HPDE6-E6E7 (cell line): Measurements from ENCODE around the gene MLC1.

ENCODE experiments used
- DNase-seq: peaks from one replicate; pipeline ENCODE4 v3.0.0; 2011; ENCODE audit warnings: missing footprints; ENCODE audit errors: extremely low spot score

MLC1 gene

DNA sequence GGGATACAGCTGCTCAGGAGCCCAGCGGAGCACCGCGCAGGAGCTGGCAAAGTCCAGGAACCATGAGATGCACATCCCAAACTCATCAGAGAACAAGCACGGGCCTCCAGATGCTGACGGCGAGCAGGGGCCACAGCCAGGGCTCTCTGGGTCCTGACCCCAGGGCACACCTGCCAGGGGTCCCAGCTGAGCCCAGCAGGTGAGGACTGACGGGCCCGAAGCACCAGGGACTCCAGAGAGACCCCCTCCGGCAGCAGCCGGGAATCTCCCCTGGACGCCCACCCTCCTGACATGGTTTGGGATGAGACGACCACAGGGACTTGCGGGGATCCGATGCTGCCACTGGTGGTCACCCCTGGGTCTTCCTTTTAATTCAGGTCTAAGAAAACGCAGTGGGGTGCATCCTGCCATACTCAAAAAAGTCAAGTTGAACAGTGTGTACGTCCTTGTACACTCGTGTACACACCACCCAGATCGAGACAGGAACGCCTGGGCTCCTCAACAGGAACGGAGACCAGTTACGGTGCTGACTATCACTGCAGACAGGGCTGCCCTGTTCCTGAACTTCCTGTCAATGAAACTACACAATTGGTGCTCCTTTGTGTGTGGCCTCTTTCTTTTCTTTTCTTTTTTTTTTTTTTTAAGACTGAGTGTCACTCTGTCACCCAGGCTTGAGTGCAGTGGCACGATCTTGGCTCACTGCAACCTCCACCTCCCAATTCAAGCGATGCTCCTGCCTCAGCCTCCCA, 49.1 kb downstream of the MLC1 start:
- DNase-seq = no peak

GRCh38 chr22:50035131-50035881, 49.9 kb downstream of the MLC1 start:
- DNase-seq = no peak

DNA sequence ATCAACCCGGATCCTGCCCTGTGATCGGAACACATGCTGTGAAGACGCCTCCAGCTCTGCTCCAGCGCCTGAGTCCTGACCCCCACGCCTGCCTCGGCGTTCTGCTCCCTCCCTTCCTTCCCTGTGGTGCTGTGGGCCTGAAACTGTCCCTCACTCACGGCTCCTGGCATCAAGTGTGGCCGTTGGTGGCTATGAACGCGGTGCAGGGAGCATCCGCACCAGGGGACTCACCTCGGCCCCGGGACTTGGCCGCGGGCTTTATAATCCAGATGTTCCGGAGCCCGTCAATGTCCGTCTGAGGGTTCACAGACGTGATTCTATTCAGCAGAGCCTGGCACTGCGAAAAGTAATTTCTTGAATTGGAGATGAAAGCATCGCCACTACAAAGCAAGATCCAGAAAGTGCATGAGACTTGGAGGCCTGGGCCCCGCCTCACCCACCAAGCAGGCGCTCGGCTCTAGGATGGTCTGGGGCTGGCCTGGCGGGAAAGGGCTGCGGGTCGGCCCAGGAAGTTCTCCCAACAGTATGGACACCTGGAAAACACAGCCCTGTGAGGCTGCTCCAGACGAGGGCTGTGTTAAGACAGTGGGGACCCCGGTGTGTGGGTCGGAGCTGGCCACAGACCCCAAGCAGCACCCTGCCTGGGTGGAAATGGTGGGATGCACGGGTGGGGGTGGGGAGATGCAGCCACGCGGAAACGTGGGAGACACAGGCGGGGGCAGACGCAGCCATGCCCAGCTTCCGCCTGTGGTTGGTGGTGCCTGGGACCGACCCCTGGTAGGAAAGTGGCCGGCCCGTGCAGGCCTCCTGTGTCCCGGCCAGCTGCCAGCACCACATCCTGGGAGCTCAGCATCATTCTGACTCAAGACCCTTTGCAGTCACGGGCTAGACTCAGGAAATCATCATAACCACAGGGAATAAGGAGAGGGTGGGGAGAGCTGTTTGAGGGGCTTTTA, 50.8 kb downstream of the MLC1 start:
- DNase-seq = no peak

DNA sequence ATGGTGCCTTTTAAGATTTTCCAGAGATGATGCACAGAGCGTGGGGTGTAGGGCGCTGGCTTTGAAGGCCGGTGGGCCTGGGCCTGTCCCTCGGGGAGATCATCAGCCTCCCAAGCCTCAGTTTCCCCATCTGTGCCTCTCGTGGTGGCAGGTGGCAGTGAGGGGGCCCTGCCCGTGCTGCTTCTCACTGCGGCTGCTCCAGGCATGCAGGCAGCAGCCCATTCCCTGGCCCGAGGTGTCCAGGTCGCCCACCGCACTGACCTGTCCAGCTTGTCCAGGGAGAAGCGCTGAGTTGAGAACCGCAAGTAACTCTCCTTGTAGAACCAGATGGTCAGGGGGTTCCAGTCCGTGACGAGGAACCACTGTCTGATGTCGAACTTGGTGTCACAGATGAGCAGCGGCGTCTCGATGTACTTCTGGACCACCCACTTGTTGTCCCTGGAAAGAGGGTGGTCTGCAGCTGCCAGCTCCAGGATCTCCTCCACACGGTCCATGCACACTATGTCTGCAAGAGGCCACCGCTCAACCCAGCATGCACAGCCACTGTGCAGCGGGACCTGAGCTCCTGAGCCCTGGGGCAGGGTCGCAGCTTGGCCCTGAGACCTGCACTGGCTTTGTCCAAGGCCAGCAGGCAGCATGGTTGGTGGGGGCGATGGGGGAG, 52.2 kb downstream of the MLC1 start:
- no peak for DNase-seq

- no peak for DNase-seq
Measured at GRCh38 chr22:50032109-50032871, 52.9 kb downstream of the MLC1 start.

DNA sequence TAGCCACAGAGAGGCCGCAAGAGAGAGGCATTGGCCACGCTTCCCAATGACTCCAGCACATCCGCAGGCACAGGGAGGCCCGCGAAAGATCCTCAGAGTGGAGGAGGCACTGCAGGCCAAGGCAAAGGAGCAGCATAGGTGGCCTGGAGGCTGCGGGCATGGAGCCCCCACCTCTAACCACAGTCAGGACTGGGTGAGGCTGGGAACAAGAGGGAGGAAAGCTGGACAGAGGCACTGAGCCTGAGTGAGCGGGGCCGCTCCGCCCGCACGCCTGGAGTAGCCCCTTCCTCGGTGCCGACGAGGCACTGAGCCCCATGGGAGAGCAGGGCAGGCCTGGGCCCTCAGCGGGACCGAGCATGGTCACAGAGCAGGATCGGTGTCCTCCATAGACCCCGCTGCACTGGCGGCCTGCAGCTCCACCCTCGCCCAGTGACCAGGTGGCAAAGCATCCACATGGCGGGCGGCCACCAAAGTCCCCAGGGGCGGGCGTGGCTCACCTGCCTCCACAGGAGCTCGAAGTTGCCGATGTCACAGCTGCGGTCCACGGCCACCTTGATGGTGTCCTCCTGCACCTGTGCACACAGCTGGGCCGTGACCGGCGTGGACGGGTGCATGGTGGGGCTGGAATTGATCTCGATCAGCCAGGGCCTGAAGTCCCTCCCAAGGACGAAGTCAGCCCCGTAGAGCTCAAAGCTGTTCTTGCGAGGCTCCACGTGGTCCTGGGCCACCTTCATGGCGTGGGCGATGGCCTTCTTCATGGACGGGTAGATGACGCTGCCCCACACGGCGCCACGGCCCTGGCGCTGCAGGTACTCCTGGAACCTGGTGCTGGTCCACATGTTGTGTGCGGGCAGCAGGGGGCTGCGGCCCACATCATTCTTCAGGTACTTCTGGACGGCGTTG, 53.8 kb downstream of the MLC1 start:
- DNase-seq = no peak

GRCh38 chr22:50030297-50031188, 54.7 kb downstream of the MLC1 start:
- peak; percentile 73 for DNase-seq

DNA sequence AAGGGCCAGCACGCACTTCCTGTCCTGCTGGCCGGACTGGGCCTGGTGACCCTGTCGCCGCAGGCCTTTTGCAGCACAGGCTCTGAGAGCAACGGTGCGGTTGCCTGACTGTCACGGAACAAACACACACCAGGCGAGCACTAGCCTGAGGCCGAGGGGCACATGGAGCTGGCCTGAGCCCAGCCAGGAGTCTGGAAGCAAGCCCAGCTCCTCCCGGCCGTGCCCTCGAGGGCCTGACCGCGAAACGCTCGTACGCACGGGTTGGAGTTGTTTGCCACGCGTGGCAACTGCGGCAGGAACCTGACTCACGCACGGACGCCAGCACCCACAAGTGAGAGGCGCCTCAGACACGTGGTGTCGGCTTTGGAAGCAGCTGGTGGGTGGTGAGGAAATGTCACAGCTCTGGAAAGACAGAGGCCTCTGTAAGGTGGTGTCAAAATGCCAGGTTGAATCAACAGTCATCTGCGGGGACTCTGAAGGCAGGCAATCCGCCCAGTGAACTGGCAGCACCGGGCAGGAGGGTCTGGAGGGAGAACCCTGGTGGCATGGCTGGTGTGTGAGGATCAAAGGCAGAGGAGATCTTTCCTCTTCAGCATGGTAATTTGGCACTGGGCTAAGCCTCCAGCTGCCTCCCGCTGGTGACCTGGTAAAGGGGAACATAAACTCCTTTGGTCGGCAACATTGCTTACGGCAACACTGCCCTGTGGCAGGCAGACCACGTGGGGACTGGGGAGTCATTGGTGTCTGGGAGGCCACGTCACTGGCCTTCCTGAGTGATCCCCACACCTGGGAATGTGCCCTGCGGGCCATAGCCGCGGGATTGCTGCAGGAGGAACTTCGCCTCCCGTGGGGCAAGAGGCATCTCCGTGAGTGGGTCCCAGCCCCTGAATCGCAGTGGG, 57.3 kb downstream of the MLC1 start:
- DNase-seq = peak; percentile 76

DNA sequence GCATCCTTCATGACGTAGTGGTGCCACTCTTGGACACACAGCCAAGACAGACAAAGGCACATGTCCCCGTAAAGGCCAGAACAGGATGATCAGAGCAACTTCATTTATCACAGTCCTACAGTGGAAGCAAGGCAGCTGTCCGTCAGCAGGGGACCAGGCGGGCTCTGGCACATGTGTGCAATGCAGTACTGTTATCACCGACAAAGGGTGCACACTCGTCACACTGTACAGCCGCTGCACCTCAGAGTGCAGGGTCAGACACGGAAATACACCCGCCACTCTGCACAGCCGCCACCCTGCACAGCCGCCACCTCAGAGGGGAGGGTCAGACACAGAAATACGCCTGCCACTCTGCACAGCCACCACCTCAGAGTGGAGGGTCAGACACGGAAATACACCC, 59.2 kb downstream of the MLC1 start:
- DNase-seq = no peak

DNA sequence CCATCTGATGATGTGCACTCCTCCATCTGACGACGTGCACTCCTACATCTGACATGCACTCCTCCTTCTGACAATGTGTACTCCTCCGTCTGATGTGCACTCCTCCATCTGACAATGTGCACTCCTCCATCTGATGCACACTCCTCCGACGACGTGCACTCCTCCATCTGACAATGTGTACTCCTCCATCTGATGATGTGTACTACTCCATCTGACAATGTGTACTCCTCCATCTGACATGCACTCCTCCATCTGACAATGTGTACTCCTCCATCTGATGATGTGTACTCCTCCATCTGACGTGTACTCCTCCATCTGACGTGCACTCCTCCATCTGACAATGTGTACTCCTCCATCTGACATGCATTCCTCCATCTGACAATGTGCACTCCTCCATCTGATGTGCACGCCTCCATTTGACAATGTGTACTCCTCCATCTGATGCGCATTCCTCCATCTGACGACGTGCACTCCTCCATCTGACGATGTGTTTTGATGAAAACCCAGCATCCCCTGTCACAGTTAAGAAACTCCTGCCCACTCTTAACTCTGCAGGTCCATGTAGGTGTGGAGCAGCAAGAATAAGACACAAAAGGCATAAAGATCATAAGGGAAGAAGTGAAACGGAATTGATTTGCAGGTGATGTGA, 62.9 kb downstream of the MLC1 start:
- DNase-seq = no peak

DNA sequence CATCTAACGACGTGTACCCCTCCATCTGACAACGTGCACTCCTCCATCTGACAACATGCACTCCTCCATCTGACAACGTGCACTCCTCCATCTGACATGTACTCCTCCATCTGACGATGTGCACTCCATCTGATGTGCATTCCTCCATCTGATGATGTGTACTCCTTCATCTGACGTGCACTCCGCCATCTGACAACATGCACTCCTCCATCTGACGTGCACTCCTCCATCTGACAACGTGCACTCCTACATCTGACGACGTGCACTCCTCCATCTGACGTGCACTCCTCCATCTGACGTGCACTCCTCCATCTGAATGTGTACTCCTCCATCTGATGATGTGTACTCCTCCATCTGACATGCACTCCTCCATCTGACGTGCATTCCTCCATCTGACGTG, 64.6 kb downstream of the MLC1 start:
- DNase-seq = no peak

GRCh38 chr22:50019316-50019715, 65.9 kb downstream of the MLC1 start:
- no peak for DNase-seq

- no peak for DNase-seq
Measured at GRCh38 chr22:50018608-50019285, 66.5 kb downstream of the MLC1 start.

GRCh38 chr22:50017701-50018224, 67.5 kb downstream of the MLC1 start:
- no peak for DNase-seq

GRCh38 chr22:50016988-50017700, 68.1 kb downstream of the MLC1 start:
- no peak for DNase-seq
